C4-2B (cell line): ENCODE measurements around the gene SEMA6A.

Experiments used
- CTCF ChIP-seq: fragments of 450-650 bp; conservative IDR thresholded peaks from 2 replicates; pipeline ENCODE4 v1.5.1; 2017; ENCODE audit warnings: mild to moderate bottlenecking
- ZFX ChIP-seq: fragments of 450-650 bp; IDR thresholded peaks from 2 replicates; pipeline ENCODE4 v1.6.1; 2017

- TF ChIP-seq CTCF, result no peak
- TF ChIP-seq ZFX, result no peak
Measured at GRCh38 chr5:116524966-116525365, 49.7 kb downstream of the SEMA6A start.
